HG03432 (cell line): ENCODE data around the gene AGER.

Experiments used
- ATAC-seq: cut with Tn5 transposase; IDR thresholded peaks from one replicate; pipeline ENCODE4 v1.9.1; 2021; ENCODE audit warnings: mild to moderate bottlenecking, moderate library complexity; ENCODE audit not compliant: unreplicated experiment

Gene AGER

GRCh38 chr6:32174416-32174815 lies 9.6 kb downstream of the AGER start:
- no peak for ATAC-seq

- no peak for ATAC-seq
Measured at GRCh38 chr6:32173051-32173727, 10.9 kb downstream of the AGER start.

- ATAC-seq = no peak
Measured at GRCh38 chr6:32171234-32171633, 12.8 kb downstream of the AGER start.

- ATAC-seq = no peak
Measured at GRCh38 chr6:32170294-32170693, 13.8 kb downstream of the AGER start.

- no peak for ATAC-seq
Measured at GRCh38 chr6:32168807-32169591, 15.1 kb downstream of the AGER start.

- ATAC-seq = no peak
Measured at GRCh38 chr6:32168350-32168749, 15.7 kb downstream of the AGER start.

- no peak for ATAC-seq
Measured at GRCh38 chr6:32167761-32168262, 16.2 kb downstream of the AGER start.

- no peak for ATAC-seq
Measured at GRCh38 chr6:32167154-32167760, 16.8 kb downstream of the AGER start.

GRCh38 chr6:32166411-32167061 lies 17.5 kb downstream of the AGER start:
- no peak for ATAC-seq

- ATAC-seq = no peak
Measured at GRCh38 chr6:32164295-32164694, 19.8 kb downstream of the AGER start, which contains the start of gene EGFL8. TSS of gene EGFL8 (plus strand) at chr6:32164595. CDS start at chr6:32166166, 1,571 bp downstream.

GRCh38 chr6:32163559-32164258 lies 20.3 kb downstream of the AGER start:
- ATAC-seq = no peak

- ATAC-seq = no peak
Measured at GRCh38 chr6:32158052-32158451, 26.0 kb downstream of the AGER start.

- ATAC-seq = no peak
Measured at GRCh38 chr6:32156891-32157290, 27.2 kb downstream of the AGER start.

- ATAC-seq = peak; percentile 76
Measured at GRCh38 chr6:32154514-32155161, 29.4 kb downstream of the AGER start.

GRCh38 chr6:32153564-32154513 lies 30.2 kb downstream of the AGER start, which contains the start of gene PPT2:
TSS of gene PPT2 (plus strand) at chr6:32154141. CDS start at chr6:32154595, 454 bp downstream.
- ATAC-seq = peak; percentile 35

GRCh38 chr6:32152769-32153563 lies 31.1 kb downstream of the AGER start:
- ATAC-seq = no peak

- no peak for ATAC-seq
Measured at GRCh38 chr6:32151863-32152768, 31.9 kb downstream of the AGER start, which contains the start of gene PRRT1. TSS of gene PRRT1 (minus strand) at chr6:32151939. CDS start at chr6:32151827, 112 bp downstream.
